Skin epidermis (tissue), 12 donors: ENCODE data around the gene ICOS.
"Not testable (repeated sequence)": the region's sequence is repeated elsewhere in the genome, so short reads cannot be mapped to it uniquely, and the experiment has no call there.

ENCODE experiments used
- H3K27ac ChIP-seq, 21 experiments: fragments of 200-600 bp; sonication (generic) in 11 of 21; one replicate each; pipeline ENCODE4 v1.5.0; 2020; ENCODE audit warnings: mild to moderate bottlenecking in 3 of 21, inconsistent platforms in 2 of 21, moderate library complexity in 2 of 21
- H3K4me3 ChIP-seq, 7 experiments: fragments of 200-600 bp; sonication (generic) in 2 of 7; one replicate each; pipeline ENCODE4 v1.5.0; 2020; ENCODE audit warnings: inconsistent platforms in 2 of 7, mild to moderate bottlenecking in 2 of 7, moderate library complexity in 1 of 7

Gene ICOS

GRCh38 chr2:203959672-203960071 is 23.1 kb downstream of the ICOS start:
- H3K4me3 ChIP-seq = no peak overlapping the region
- H3K27ac ChIP-seq = no peak overlapping the region

- Histone ChIP-seq H3K4me3 (no peak overlapping the region), H3K27ac (no peak overlapping the region)
These were observed 24.2 kb downstream of the ICOS start for GRCh38 chr2:203960811-203961210.

GRCh38 chr2:203965190-203965589 is 28.6 kb downstream of the ICOS start:
- not testable (repeated sequence) for H3K4me3 ChIP-seq, H3K27ac ChIP-seq

- H3K27ac ChIP-seq = no peak overlapping the region
- no peak overlapping the region for H3K4me3 ChIP-seq
These were observed 34.7 kb downstream of the ICOS start for GRCh38 chr2:203971251-203971650.

GRCh38 chr2:203972066-203972465 is 35.5 kb downstream of the ICOS start:
- Histone ChIP-seq H3K4me3 (no peak overlapping the region), H3K27ac (no peak overlapping the region)

- Histone ChIP-seq H3K27ac (no peak overlapping the region), H3K4me3 (no peak overlapping the region)
These were observed 36.4 kb downstream of the ICOS start for GRCh38 chr2:203973000-203973399.

GRCh38 chr2:203973676-203974075 is 37.1 kb downstream of the ICOS start:
- H3K4me3 ChIP-seq = no peak overlapping the region

GRCh38 chr2:203975912-203976311 is 39.3 kb downstream of the ICOS start:
- Histone ChIP-seq H3K27ac (no peak overlapping the region), H3K4me3 (no peak overlapping the region)

More at GRCh38 chr2:203973676-203974075, 37.1 kb downstream of the ICOS start:
- H3K27ac ChIP-seq = no peak overlapping the region

- Histone ChIP-seq H3K27ac (no peak overlapping the region), H3K4me3 (no peak overlapping the region)
These were observed 45.7 kb downstream of the ICOS start for GRCh38 chr2:203982276-203982675.

- no peak overlapping the region for H3K4me3 ChIP-seq
These were observed 46.6 kb downstream of the ICOS start for GRCh38 chr2:203983064-203983715.

GRCh38 chr2:203985978-203986377 is 49.4 kb downstream of the ICOS start:
- not testable (repeated sequence) for H3K27ac ChIP-seq, H3K4me3 ChIP-seq

More at GRCh38 chr2:203983064-203983715, 46.6 kb downstream of the ICOS start:
- no peak overlapping the region for H3K27ac ChIP-seq

- no peak overlapping the region for H3K4me3 ChIP-seq
- peak overlapping the region in 2 of 21 experiments; percentile 59 to 61 for H3K27ac ChIP-seq
These were observed 51.4 kb downstream of the ICOS start for GRCh38 chr2:203987959-203988358.

GRCh38 chr2:203988500-203989260 is 52.1 kb downstream of the ICOS start:
- peak overlapping the region in 2 of 21 experiments; percentile 59 to 72 for H3K27ac ChIP-seq

GRCh38 chr2:203989521-203989920 is 53.0 kb downstream of the ICOS start:
- Histone ChIP-seq H3K27ac (peak overlapping the region in 2 of 21 experiments; percentile 59 to 72), H3K4me3 (no peak overlapping the region)

More at GRCh38 chr2:203988500-203989260, 52.1 kb downstream of the ICOS start:
- no peak overlapping the region for H3K4me3 ChIP-seq

- H3K4me3 ChIP-seq = no peak overlapping the region
- H3K27ac ChIP-seq = peak overlapping the region in 3 of 21 experiments; percentile 0 to 66 (median 61)
These were observed 55.9 kb downstream of the ICOS start for GRCh38 chr2:203992509-203992908.

- Histone ChIP-seq H3K4me3 (no peak overlapping the region), H3K27ac (peak overlapping the region in 7 of 21 experiments; percentile 0 to 66 (median 43))
These were observed 56.4 kb downstream of the ICOS start for GRCh38 chr2:203993011-203993410.

GRCh38 chr2:203993560-203993959 is 57.0 kb downstream of the ICOS start:
- Histone ChIP-seq H3K27ac (peak overlapping the region in 7 of 21 experiments; percentile 22 to 66 (median 32)), H3K4me3 (no peak overlapping the region)

- H3K4me3 ChIP-seq = no peak overlapping the region
- H3K27ac ChIP-seq = peak overlapping the region in 4 of 21 experiments; percentile 22 to 53 (median 24)
These were observed 58.2 kb downstream of the ICOS start for GRCh38 chr2:203994735-203995134.

GRCh38 chr2:203996692-203997091 is 60.1 kb downstream of the ICOS start:
- Histone ChIP-seq H3K4me3 (no peak overlapping the region), H3K27ac (no peak overlapping the region)

GRCh38 chr2:203997481-203997880 is 60.9 kb downstream of the ICOS start:
- Histone ChIP-seq H3K27ac (peak overlapping the region in 1 of 21 experiments; percentile 63), H3K4me3 (no peak overlapping the region)
